ENCODE measurements around the gene SLC13A4.
"Not testable (repeated sequence)": the region's sequence is repeated elsewhere in the genome, so short reads cannot be mapped to it uniquely, and the experiment has no call there.

SLC13A4 gene

GRCh38 chr7:135668852-135669395 lies 59.1 kb downstream of the SLC13A4 start:
- H3K36me3 ChIP-seq (ENCODE audit: control insufficient read depth, insufficient read depth, low read length); H3K23ac ChIP-seq (ENCODE audit: low read length); H2BK15ac ChIP-seq (replicated peaks; ENCODE audit: low read depth); H3K27ac ChIP-seq (ENCODE audit: low read depth, low read length); H2BK5ac ChIP-seq (ENCODE audit: low read length); H3K4me2 ChIP-seq (ENCODE audit: low read length); H4K8ac ChIP-seq (ENCODE audit: low read depth, low read length); H2AK5ac ChIP-seq (ENCODE audit: low read length); H4K5ac ChIP-seq (ENCODE audit: low read length); H3K79me1 ChIP-seq (ENCODE audit: low read length); H3K4me3 ChIP-seq (ENCODE audit: low read length); H2BK120ac ChIP-seq (ENCODE audit: low read depth, low read length); H3K9ac ChIP-seq (ENCODE audit: low read length); H3K56ac ChIP-seq (ENCODE audit: low read length); DNase-seq; H3K4ac ChIP-seq (ENCODE audit: low read depth, low read length); H3K18ac ChIP-seq (ENCODE audit: low read length); H3K4me1 ChIP-seq (ENCODE audit: control insufficient read depth, low read depth, low read length); H3K27me3 ChIP-seq (ENCODE audit: insufficient read depth, low read length, poor library complexity): not testable (repeated sequence)
- peaks cover 14% of the 10 kb centered on the region for H3K79me2 ChIP-seq (ENCODE audit: control insufficient read depth, insufficient read depth, low read length)
- no CpG with 5 or more reads among the region's 6 CpGs for WGBS (ENCODE audit: extremely low coverage, insufficient coverage, low lambda C conversion rate)

DNA sequence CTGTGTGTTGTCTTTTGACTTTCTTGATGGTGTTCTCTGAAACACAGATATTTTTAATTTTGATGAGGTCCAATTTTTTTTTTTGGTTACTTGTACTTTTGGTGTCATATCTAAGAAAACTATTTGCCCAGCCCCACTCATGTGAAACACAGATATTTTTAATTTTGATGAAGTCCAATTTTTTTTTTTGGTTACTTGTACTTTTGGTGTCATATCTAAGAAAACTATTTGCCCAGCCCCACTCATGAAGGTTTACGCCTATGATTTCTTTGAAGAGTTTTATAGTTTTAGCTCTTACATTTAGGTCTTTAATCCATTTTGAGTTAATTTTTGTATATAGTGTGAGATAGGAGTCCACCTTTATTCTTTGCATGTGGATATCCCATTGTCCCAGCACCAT lies 60.4 kb downstream of the SLC13A4 start:
- not testable (repeated sequence) for H2BK120ac ChIP-seq (ENCODE audit: low read depth, low read length); H3K18ac ChIP-seq (ENCODE audit: low read length); H2BK15ac ChIP-seq (replicated peaks; ENCODE audit: low read depth); H3K27me3 ChIP-seq (ENCODE audit: insufficient read depth, low read length, poor library complexity); H2AK5ac ChIP-seq (ENCODE audit: low read length); H3K27ac ChIP-seq (ENCODE audit: low read depth, low read length); H4K8ac ChIP-seq (ENCODE audit: low read depth, low read length); H3K36me3 ChIP-seq (ENCODE audit: control insufficient read depth, insufficient read depth, low read length); H3K4me1 ChIP-seq (ENCODE audit: control insufficient read depth, low read depth, low read length); H3K23ac ChIP-seq (ENCODE audit: low read length); DNase-seq; H2BK5ac ChIP-seq (ENCODE audit: low read length); H3K4me2 ChIP-seq (ENCODE audit: low read length); H3K79me1 ChIP-seq (ENCODE audit: low read length); H3K4ac ChIP-seq (ENCODE audit: low read depth, low read length); H4K5ac ChIP-seq (ENCODE audit: low read length); H3K4me3 ChIP-seq (ENCODE audit: low read length); H3K9ac ChIP-seq (ENCODE audit: low read length); H3K56ac ChIP-seq (ENCODE audit: low read length)
- H3K79me2 ChIP-seq (ENCODE audit: control insufficient read depth, insufficient read depth, low read length), result peaks cover 22% of the 10 kb centered on the region
- no CpG with 5 or more reads among the region's 1 CpG for WGBS (ENCODE audit: extremely low coverage, insufficient coverage, low lambda C conversion rate)

GRCh38 chr7:135666846-135667245 lies 61.1 kb downstream of the SLC13A4 start:
- Histone ChIP-seq H3K56ac (ENCODE audit: low read length) (no peak overlapping the region), H3K4ac (ENCODE audit: low read depth, low read length) (no peak overlapping the region), H2BK15ac (replicated peaks; ENCODE audit: low read depth) (no peak overlapping the region), H3K79me1 (ENCODE audit: low read length) (peaks cover 9% of the 10 kb centered on the region), H3K4me1 (ENCODE audit: control insufficient read depth, low read depth, low read length) (no peaks in the 10 kb centered on the region), H2BK120ac (ENCODE audit: low read depth, low read length) (no peak overlapping the region), H3K4me2 (ENCODE audit: low read length) (no peak overlapping the region), H3K36me3 (ENCODE audit: control insufficient read depth, insufficient read depth, low read length) (no peaks in the 10 kb centered on the region), H3K79me2 (ENCODE audit: control insufficient read depth, insufficient read depth, low read length) (peaks cover 25% of the 10 kb centered on the region), H3K4me3 (ENCODE audit: low read length) (no peak overlapping the region), H4K8ac (ENCODE audit: low read depth, low read length) (no peak overlapping the region), H3K27ac (ENCODE audit: low read depth, low read length) (no peak overlapping the region), H3K27me3 (ENCODE audit: insufficient read depth, low read length, poor library complexity) (no peaks in the 10 kb centered on the region), H3K18ac (ENCODE audit: low read length) (no peak overlapping the region), H3K9ac (ENCODE audit: low read length) (no peak overlapping the region), H2AK5ac (ENCODE audit: low read length) (no peak overlapping the region), H2BK5ac (ENCODE audit: low read length) (no peak overlapping the region), H4K5ac (ENCODE audit: low read length) (no peak overlapping the region), H3K23ac (ENCODE audit: low read length) (no peak overlapping the region)
- WGBS (ENCODE audit: extremely low coverage, insufficient coverage, low lambda C conversion rate), result no CpG with 5 or more reads among the region's 6 CpGs
- no peak for DNase-seq

DNA sequence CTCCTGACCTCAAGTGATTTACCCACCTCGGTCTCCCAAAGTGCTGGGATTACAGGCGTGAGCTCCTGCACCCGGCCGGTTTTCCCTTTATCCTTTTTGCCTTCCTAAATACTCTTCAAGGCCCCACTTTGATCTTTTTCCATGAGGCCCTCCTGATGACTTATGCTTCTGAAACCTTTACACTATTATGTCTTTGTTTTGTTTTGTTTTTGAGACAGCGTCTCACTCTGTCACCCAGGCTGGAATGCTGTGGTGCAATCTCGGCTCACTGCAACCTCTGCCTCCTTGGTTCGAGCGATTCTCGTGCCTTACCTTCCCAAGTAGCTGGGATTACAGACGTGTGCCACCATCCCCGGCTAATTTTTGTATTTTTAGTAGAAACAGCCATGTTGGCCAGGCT lies 61.8 kb downstream of the SLC13A4 start:
- Histone ChIP-seq H3K9ac (ENCODE audit: low read length) (no peak overlapping the region), H3K4me2 (ENCODE audit: low read length) (no peak overlapping the region), H4K8ac (ENCODE audit: low read depth, low read length) (no peak overlapping the region), H3K36me3 (ENCODE audit: control insufficient read depth, insufficient read depth, low read length) (no peaks in the 10 kb centered on the region), H4K5ac (ENCODE audit: low read length) (no peak overlapping the region), H2BK120ac (ENCODE audit: low read depth, low read length) (no peak overlapping the region), H3K27me3 (ENCODE audit: insufficient read depth, low read length, poor library complexity) (no peaks in the 10 kb centered on the region), H3K79me1 (ENCODE audit: low read length) (peaks cover 9% of the 10 kb centered on the region), H3K4me3 (ENCODE audit: low read length) (no peak overlapping the region), H2BK5ac (ENCODE audit: low read length) (no peak overlapping the region), H3K23ac (ENCODE audit: low read length) (no peak overlapping the region), H3K4ac (ENCODE audit: low read depth, low read length) (no peak overlapping the region), H3K18ac (ENCODE audit: low read length) (no peak overlapping the region), H3K4me1 (ENCODE audit: control insufficient read depth, low read depth, low read length) (peaks cover 2% of the 10 kb centered on the region), H2AK5ac (ENCODE audit: low read length) (no peak overlapping the region), H3K27ac (ENCODE audit: low read depth, low read length) (no peak overlapping the region), H3K79me2 (ENCODE audit: control insufficient read depth, insufficient read depth, low read length) (peaks cover 25% of the 10 kb centered on the region), H3K56ac (ENCODE audit: low read length) (no peak overlapping the region), H2BK15ac (replicated peaks; ENCODE audit: low read depth) (no peak overlapping the region)
- DNase-seq, result no peak
- no CpG with 5 or more reads among the region's 11 CpGs for WGBS (ENCODE audit: extremely low coverage, insufficient coverage, low lambda C conversion rate)

GRCh38 chr7:135665042-135665441 lies 62.9 kb downstream of the SLC13A4 start:
- H4K8ac ChIP-seq (ENCODE audit: low read depth, low read length), result no peak overlapping the region
- H3K4me2 ChIP-seq (ENCODE audit: low read length), result no peak overlapping the region
- H2BK15ac ChIP-seq (replicated peaks; ENCODE audit: low read depth), result no peak overlapping the region
- no peak overlapping the region for H3K23ac ChIP-seq (ENCODE audit: low read length)
- peaks cover 2% of the 10 kb centered on the region for H3K4me1 ChIP-seq (ENCODE audit: control insufficient read depth, low read depth, low read length)
- H2BK5ac ChIP-seq (ENCODE audit: low read length), result no peak overlapping the region
- no peaks in the 10 kb centered on the region for H3K27me3 ChIP-seq (ENCODE audit: insufficient read depth, low read length, poor library complexity)
- no peak overlapping the region for H3K4me3 ChIP-seq (ENCODE audit: low read length)
- H3K9ac ChIP-seq (ENCODE audit: low read length), result no peak overlapping the region
- no CpG with 5 or more reads among the region's 3 CpGs for WGBS (ENCODE audit: extremely low coverage, insufficient coverage, low lambda C conversion rate)
- no peak overlapping the region for H3K4ac ChIP-seq (ENCODE audit: low read depth, low read length)
- H3K36me3 ChIP-seq (ENCODE audit: control insufficient read depth, insufficient read depth, low read length), result no peaks in the 10 kb centered on the region
- H3K18ac ChIP-seq (ENCODE audit: low read length), result no peak overlapping the region
- H4K5ac ChIP-seq (ENCODE audit: low read length), result no peak overlapping the region
- peaks cover 6% of the 10 kb centered on the region for H3K79me1 ChIP-seq (ENCODE audit: low read length)
- no peak overlapping the region for H3K56ac ChIP-seq (ENCODE audit: low read length)
- peaks cover 22% of the 10 kb centered on the region for H3K79me2 ChIP-seq (ENCODE audit: control insufficient read depth, insufficient read depth, low read length)
- DNase-seq, result no peak
- H2AK5ac ChIP-seq (ENCODE audit: low read length), result no peak overlapping the region
- no peak overlapping the region for H2BK120ac ChIP-seq (ENCODE audit: low read depth, low read length)
- no peak overlapping the region for H3K27ac ChIP-seq (ENCODE audit: low read depth, low read length)

DNA sequence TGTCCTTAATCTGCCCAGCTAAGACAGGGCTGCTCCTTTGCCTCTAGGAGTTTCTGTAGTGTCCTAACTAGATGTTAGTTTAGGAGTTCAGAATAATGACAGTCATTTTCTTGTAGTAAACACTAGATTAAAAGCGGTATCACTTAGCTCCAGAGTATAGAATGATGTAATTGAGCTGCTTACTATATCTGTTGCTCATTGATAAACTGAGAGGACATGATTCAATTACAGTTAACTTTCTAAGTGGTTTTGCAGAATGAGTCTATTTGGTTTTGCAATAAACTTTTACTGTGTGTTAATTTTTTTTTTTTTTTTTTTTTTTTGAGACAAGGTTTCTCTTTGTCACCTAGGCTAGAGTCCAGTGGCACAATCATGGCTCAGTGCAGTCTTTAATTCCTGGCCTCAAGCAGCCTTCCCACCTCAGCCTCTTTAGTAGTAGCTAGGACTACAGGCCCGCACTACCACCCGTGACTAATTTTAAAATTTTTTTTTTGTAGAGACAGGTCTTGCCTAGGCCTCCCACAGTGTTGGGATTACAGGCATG lies 63.9 kb downstream of the SLC13A4 start:
- H4K5ac ChIP-seq (ENCODE audit: low read length), result no peak overlapping the region
- no peak overlapping the region for H4K8ac ChIP-seq (ENCODE audit: low read depth, low read length)
- no peak overlapping the region for H2BK5ac ChIP-seq (ENCODE audit: low read length)
- no peak overlapping the region for H3K4me3 ChIP-seq (ENCODE audit: low read length)
- H2BK120ac ChIP-seq (ENCODE audit: low read depth, low read length), result no peak overlapping the region
- H3K27me3 ChIP-seq (ENCODE audit: insufficient read depth, low read length, poor library complexity), result no peaks in the 10 kb centered on the region
- peaks cover 19% of the 10 kb centered on the region for H3K79me2 ChIP-seq (ENCODE audit: control insufficient read depth, insufficient read depth, low read length)
- no peak overlapping the region for H2AK5ac ChIP-seq (ENCODE audit: low read length)
- peaks cover 6% of the 10 kb centered on the region for H3K79me1 ChIP-seq (ENCODE audit: low read length)
- no peak overlapping the region for H3K27ac ChIP-seq (ENCODE audit: low read depth, low read length)
- H3K36me3 ChIP-seq (ENCODE audit: control insufficient read depth, insufficient read depth, low read length), result no peaks in the 10 kb centered on the region
- peaks cover 2% of the 10 kb centered on the region for H3K4me1 ChIP-seq (ENCODE audit: control insufficient read depth, low read depth, low read length)
- no peak overlapping the region for H3K23ac ChIP-seq (ENCODE audit: low read length)
- H2BK15ac ChIP-seq (replicated peaks; ENCODE audit: low read depth), result no peak overlapping the region
- H3K4me2 ChIP-seq (ENCODE audit: low read length), result no peak overlapping the region
- no peak overlapping the region for H3K18ac ChIP-seq (ENCODE audit: low read length)
- no peak overlapping the region for H3K56ac ChIP-seq (ENCODE audit: low read length)
- H3K4ac ChIP-seq (ENCODE audit: low read depth, low read length), result no peak overlapping the region
- no CpG with 5 or more reads among the region's 3 CpGs for WGBS (ENCODE audit: extremely low coverage, insufficient coverage, low lambda C conversion rate)
- H3K9ac ChIP-seq (ENCODE audit: low read length), result no peak overlapping the region
- DNase-seq, result no peak

Data from mesendoderm (in vitro differentiated cells).